Uterus (tissue), 4 donors: ENCODE data around the gene BAIAP2. TPM values are rescaled to one million over a fixed set of nuclear protein-coding genes. Genes with fewer than 3 reads are reported as not detected.

Experiments used
- DNase-seq, 2 donors: peaks; one replicate each; pipeline ENCODE4 v3.0.0-alpha.2; 2019 to 2020
- H3K27ac ChIP-seq, 2 donors: fragments of 200-600 bp; sonication (generic); 1 replicate in 1 of 2; 2 replicates in 1 of 2; pipeline ENCODE4 v1.5.1; 2016 to 2018
- H3K27me3 ChIP-seq, 2 donors: fragments of 200-600 bp; sonication (generic); one replicate each; pipeline ENCODE4 v1.5.1; 2018 to 2019; ENCODE audit warnings: control low read depth in 1 of 2
- H3K36me3 ChIP-seq, 2 donors: fragments of 200-600 bp; sonication (generic); one replicate each; pipeline ENCODE4 v1.5.1; 2019; ENCODE audit warnings: control low read depth in 1 of 2
- H3K4me1 ChIP-seq, 2 donors: fragments of 200-600 bp; sonication (generic); one replicate each; pipeline ENCODE4 v1.5.1; 2018 to 2019; ENCODE audit warnings: control low read depth in 1 of 2
- H3K4me3 ChIP-seq, 2 donors: fragments of 200-600 bp; sonication (generic); 1 replicate in 1 of 2; 2 replicates in 1 of 2; pipeline ENCODE4 v1.5.1; 2018 to 2019; ENCODE audit warnings: mild to moderate bottlenecking in 1 of 2
- H3K9me3 ChIP-seq, 2 donors: fragments of 200-600 bp; sonication (generic); one replicate each; pipeline ENCODE4 v1.5.1; 2019; ENCODE audit warnings: control low read depth in 1 of 2
- POLR2A ChIP-seq, 2 donors: fragments of 450-650 bp; IDR thresholded peaks; one replicate each; pipeline ENCODE4 v1.6.1; 2016; ENCODE audit warnings: antibody characterized with exemption in 2 of 2, mild to moderate bottlenecking in 1 of 2, moderate library complexity in 1 of 2
- intact Hi-C: fragments of 100-400 bp; cut with DNase I; formaldehyde crosslinking; loops from one replicate; pipeline ENCODE4 v1.15.1; 2023; ENCODE audit warnings: low total_unique reads
- total RNA-seq, 4 donors: library from RNA; depleted of rRNA in 3 of 4; stranded (reverse); fragments of >200 nt in 3 of 4; gene quantifications; one replicate each; pipeline versions ENCODE4 v1.1.0 to v1.2.4, GENCODE V29; 2014 to 2023
- TF ChIP-seq, protein P1 (sequence below), 4 experiments: fragments of 200-600 bp in 2 of 4; fragments of 450-650 bp in 2 of 4; sonication (generic) in 2 of 4; IDR thresholded peaks; one replicate each; pipeline ENCODE4 v1.5.1; 2016 to 2019; ENCODE audit warnings: antibody characterized with exemption in 4 of 4, mild to moderate bottlenecking in 2 of 4, moderate library complexity in 1 of 4
- donor health status: DM: yes; HTN: yes; CAD: no.

The BAIAP2 gene
- total RNA-seq, 4 donors from 2014 or later = 16.5 to 70.7 (median 45.8) TPM

GRCh38 chr17:81136366-81136765 lies 101.4 kb downstream of the BAIAP2 start:
- intact Hi-C loops = no loop called here
- TF ChIP-seq, protein P1, sequence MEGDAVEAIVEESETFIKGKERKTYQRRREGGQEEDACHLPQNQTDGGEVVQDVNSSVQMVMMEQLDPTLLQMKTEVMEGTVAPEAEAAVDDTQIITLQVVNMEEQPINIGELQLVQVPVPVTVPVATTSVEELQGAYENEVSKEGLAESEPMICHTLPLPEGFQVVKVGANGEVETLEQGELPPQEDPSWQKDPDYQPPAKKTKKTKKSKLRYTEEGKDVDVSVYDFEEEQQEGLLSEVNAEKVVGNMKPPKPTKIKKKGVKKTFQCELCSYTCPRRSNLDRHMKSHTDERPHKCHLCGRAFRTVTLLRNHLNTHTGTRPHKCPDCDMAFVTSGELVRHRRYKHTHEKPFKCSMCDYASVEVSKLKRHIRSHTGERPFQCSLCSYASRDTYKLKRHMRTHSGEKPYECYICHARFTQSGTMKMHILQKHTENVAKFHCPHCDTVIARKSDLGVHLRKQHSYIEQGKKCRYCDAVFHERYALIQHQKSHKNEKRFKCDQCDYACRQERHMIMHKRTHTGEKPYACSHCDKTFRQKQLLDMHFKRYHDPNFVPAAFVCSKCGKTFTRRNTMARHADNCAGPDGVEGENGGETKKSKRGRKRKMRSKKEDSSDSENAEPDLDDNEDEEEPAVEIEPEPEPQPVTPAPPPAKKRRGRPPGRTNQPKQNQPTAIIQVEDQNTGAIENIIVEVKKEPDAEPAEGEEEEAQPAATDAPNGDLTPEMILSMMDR (IDR thresholded peaks at IDR 0.05) = no peak
- TF ChIP-seq POLR2A (IDR thresholded peaks at IDR 0.05) = no peak

GRCh38 chr17:81137248-81137647 lies 102.3 kb downstream of the BAIAP2 start:
- no peaks in the 10 kb centered on the region for H3K4me1 ChIP-seq
- TF ChIP-seq, protein P1 (IDR thresholded peaks at IDR 0.05) = no peak
- TF ChIP-seq POLR2A (IDR thresholded peaks at IDR 0.05) = no peak

More at GRCh38 chr17:81136366-81136765, 101.4 kb downstream of the BAIAP2 start:
- Histone ChIP-seq H3K9me3 (no peaks in the 10 kb centered on the region), H3K27ac (no peak overlapping the region), H3K4me1 (no peaks in the 10 kb centered on the region), H3K4me3 (no peak overlapping the region), H3K27me3 (no peaks in the 10 kb centered on the region), H3K36me3 (no peaks in the 10 kb centered on the region)
- DNase-seq = no peak

GRCh38 chr17:81138083-81138482 lies 103.1 kb downstream of the BAIAP2 start:
- Histone ChIP-seq H3K27me3 (no peaks in the 10 kb centered on the region), H3K27ac (no peak overlapping the region), H3K4me3 (no peak overlapping the region), H3K4me1 (peaks cover 0 to 4% of the 10 kb centered on the region in 2 donors), H3K9me3 (no peaks in the 10 kb centered on the region), H3K36me3 (no peaks in the 10 kb centered on the region)
- no peak for DNase-seq
- TF ChIP-seq, protein P1 (IDR thresholded peaks at IDR 0.05) = no peak
- no peak for TF ChIP-seq POLR2A (IDR thresholded peaks at IDR 0.05)
- intact Hi-C loops = no loop called here

More at GRCh38 chr17:81137248-81137647, 102.3 kb downstream of the BAIAP2 start:
- intact Hi-C loops = no loop called here
- Histone ChIP-seq H3K36me3 (no peaks in the 10 kb centered on the region), H3K27ac (no peak overlapping the region), H3K4me3 (no peak overlapping the region), H3K9me3 (no peaks in the 10 kb centered on the region), H3K27me3 (no peaks in the 10 kb centered on the region)
- DNase-seq = no peak

DNA sequence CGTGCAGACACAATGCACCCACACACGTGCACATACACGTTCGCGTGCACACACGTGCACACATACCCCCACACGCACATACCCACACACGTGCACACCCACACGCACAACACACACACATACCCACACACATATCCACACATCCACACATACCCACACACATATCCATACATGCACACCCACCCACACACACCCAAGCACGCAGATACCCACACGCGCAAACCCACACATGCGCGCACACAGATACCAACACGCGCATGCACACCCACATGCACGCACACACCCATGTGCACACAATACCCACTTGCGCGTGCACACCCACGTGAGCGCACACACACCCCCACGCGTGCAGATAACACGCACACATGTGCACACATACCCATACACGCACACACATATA lies 103.5 kb downstream of the BAIAP2 start:
- TF ChIP-seq POLR2A (IDR thresholded peaks at IDR 0.05) = no peak
- TF ChIP-seq, protein P1 (IDR thresholded peaks at IDR 0.05) = no peak
- Histone ChIP-seq H3K4me1 (peaks cover 0 to 4% of the 10 kb centered on the region in 2 donors), H3K4me3 (no peak overlapping the region), H3K27ac (no peak overlapping the region), H3K27me3 (no peaks in the 10 kb centered on the region), H3K9me3 (no peaks in the 10 kb centered on the region), H3K36me3 (no peaks in the 10 kb centered on the region)
- intact Hi-C loops = no loop called here
- no peak for DNase-seq

- no peak for DNase-seq
- Histone ChIP-seq H3K4me3 (no peak overlapping the region), H3K9me3 (no peaks in the 10 kb centered on the region), H3K36me3 (no peaks in the 10 kb centered on the region), H3K27me3 (no peaks in the 10 kb centered on the region), H3K4me1 (peaks cover 0 to 4% of the 10 kb centered on the region in 2 donors), H3K27ac (no peak overlapping the region)
- intact Hi-C loops = no loop called here
- TF ChIP-seq POLR2A (IDR thresholded peaks at IDR 0.05) = no peak
- TF ChIP-seq, protein P1 (IDR thresholded peaks at IDR 0.05) = no peak
Observed at GRCh38 chr17:81139428-81139827, 104.5 kb downstream of the BAIAP2 start.
